ENCODE data around the gene CEP164. TPM values are rescaled to one million over a fixed set of nuclear protein-coding genes. Genes with fewer than 3 reads are reported as not detected.

Gene CEP164
- polyA plus RNA-seq, 1 of the 3 experiments (the other 2 are of a cell fraction) = 27.7 TPM

GRCh38 chr11:117369534-117369933 lies 41.9 kb downstream of the CEP164 start:
- H3K9me3 ChIP-seq = no peaks in the 10 kb centered on the region
- peaks cover 29 to 55% of the 10 kb centered on the region in 2 experiments for H3K36me3 ChIP-seq (replicated peaks in 1 of 2; ENCODE audit: control insufficient read depth in 1 of 2, insufficient read depth in 2 of 2, low read length in 1 of 2)
- no peak overlapping the region for H3K4me2 ChIP-seq
- CTCF ChIA-PET = interaction anchor here (2.9 kb wide), 1 partner anchor 14 kb away, joined by 10 read pairs; no protein-coding TSS in a partner anchor
- no peaks in the 10 kb centered on the region for H3K4me1 ChIP-seq (ENCODE audit: control insufficient read depth in 1 of 2, insufficient read depth in 2 of 2, low read depth in 1 of 2, low read length in 1 of 2)
- H3K79me2 ChIP-seq (ENCODE audit: insufficient read depth) = no peaks in the 10 kb centered on the region
- no peak overlapping the region for H2AFZ ChIP-seq (ENCODE audit: low read depth)
- POLR2A ChIA-PET = no interaction called here
- H3K9ac ChIP-seq = no peak overlapping the region
- H3K27ac ChIP-seq (ENCODE audit: low read depth in 2 of 2, low read length in 1 of 2) = no peak overlapping the region
- H3F3A ChIP-seq (replicated peaks; ENCODE audit: insufficient read depth) = no peaks in the 10 kb centered on the region
- no peak for TF ChIP-seq EZH2phosphoT487 (IDR thresholded peaks at IDR 0.05; ENCODE audit: borderline replicate concordance, low read depth)
- TF ChIP-seq FOXJ3 (CRISPR knock-in tag; IDR thresholded peaks at IDR 0.05) = no peak
- TF ChIP-seq MXI1 (IDR thresholded peaks at IDR 0.05; ENCODE audit: low read depth, low read length) = no peak
- no peak for TF ChIP-seq IRF3 (IDR thresholded peaks at IDR 0.05; ENCODE audit: low read depth, low read length)
- TF ChIP-seq JUND (IDR thresholded peaks at IDR 0.05) = no peak
- TF ChIP-seq RCOR1 (IDR thresholded peaks at IDR 0.05; ENCODE audit: low read length) = no peak
- TF ChIP-seq PBX3 (IDR thresholded peaks at IDR 0.05) = no peak
- TF ChIP-seq FOSL2 (IDR thresholded peaks at IDR 0.05; ENCODE audit: borderline replicate concordance, low read depth) = no peak
- no peak for TF ChIP-seq TEAD4 (IDR thresholded peaks at IDR 0.05; ENCODE audit: borderline replicate concordance, insufficient read depth)
- H3K9me2 ChIP-seq = no peaks in the 10 kb centered on the region
- H3K27me3 ChIP-seq (ENCODE audit: insufficient read depth) = no peaks in the 10 kb centered on the region
- H4K20me1 ChIP-seq (ENCODE audit: insufficient read depth) = no peaks in the 10 kb centered on the region
- DNase-seq = no peak
- 100% methylated on average over 1 of the region's 1 CpG for WGBS (ENCODE audit: low lambda C conversion rate)
- H3K4me3 ChIP-seq (ENCODE audit: low read depth in 2 of 2, low read length in 1 of 2) = no peak overlapping the region

GRCh38 chr11:117371453-117371852 lies 43.8 kb downstream of the CEP164 start:
- Histone ChIP-seq H2AFZ (ENCODE audit: low read depth) (no peak overlapping the region), H3K9me3 (no peaks in the 10 kb centered on the region), H3K27me3 (ENCODE audit: insufficient read depth) (no peaks in the 10 kb centered on the region), H3F3A (replicated peaks; ENCODE audit: insufficient read depth) (no peaks in the 10 kb centered on the region), H3K27ac (ENCODE audit: low read depth in 2 of 2, low read length in 1 of 2) (no peak overlapping the region), H3K4me3 (ENCODE audit: low read depth in 2 of 2, low read length in 1 of 2) (no peak overlapping the region), H3K79me2 (ENCODE audit: insufficient read depth) (no peaks in the 10 kb centered on the region), H3K36me3 (replicated peaks in 1 of 2; ENCODE audit: control insufficient read depth in 1 of 2, insufficient read depth in 2 of 2, low read length in 1 of 2) (peaks cover 28 to 65% of the 10 kb centered on the region in 2 experiments), H3K4me1 (ENCODE audit: control insufficient read depth in 1 of 2, insufficient read depth in 2 of 2, low read depth in 1 of 2, low read length in 1 of 2) (no peaks in the 10 kb centered on the region), H3K9ac (no peak overlapping the region), H3K9me2 (no peaks in the 10 kb centered on the region), H3K4me2 (no peak overlapping the region), H4K20me1 (ENCODE audit: insufficient read depth) (no peaks in the 10 kb centered on the region)
- CTCF ChIA-PET = interaction anchor here (1.5 kb wide), 1 partner anchor 510 kb away, joined by 3 read pairs; no protein-coding TSS in a partner anchor
- TF ChIP-seq USF2 (IDR thresholded peaks at IDR 0.05; ENCODE audit: borderline replicate concordance, low read depth, low read length) (no peak), FOXM1 (IDR thresholded peaks at IDR 0.05; ENCODE audit: low read depth) (no peak)
- no peak for DNase-seq
- POLR2A ChIA-PET = no interaction called here
- 100% methylated on average over 4 of the region's 4 CpGs for WGBS (ENCODE audit: low lambda C conversion rate)
